HCT116 (cell line): ENCODE results near the gene TANGO6. TPM values are rescaled to one million over a fixed set of nuclear protein-coding genes. Genes with fewer than 3 reads are reported as not detected.
A peak's percentile ranks its signal among the peaks of the same experiment; 100 is the strongest.

Experiments
- ATAC-seq: fragments of 200-7000 bp; cut with Tn5 transposase; 2 replicates; pipeline ENCODE4 v1.9.1; 2020; ENCODE audit warnings: mild to moderate bottlenecking, moderate library complexity
- Bru-seq: library from RNA; stranded (reverse); fragments of 400-500 nt; gene quantifications from one replicate; lab custom pipeline; 2021; lab: Mats Ljungman, UMichigan
- BruChase-seq, 2 experiments: library from RNA; stranded (reverse); fragments of 400-500 nt; gene quantifications; one replicate each; lab custom pipeline; 2021; lab: Mats Ljungman, UMichigan
- BruUV-seq: library from RNA; stranded (reverse); fragments of 400-500 nt; replicated peaks from 2 replicates; lab custom pipeline; 2021; lab: Mats Ljungman, UMichigan
- CTCF ChIA-PET: fragments of 300-600 bp; sonication (Branson Sonifier 250); formaldehyde crosslinking; loops from one replicate; lab custom pipeline; 2021; ENCODE audit warnings: antibody characterized with exemption; lab: Charles Lee
- POLR2A ChIA-PET: fragments of 300-600, 350-600 bp; sonication (Branson Sonifier 250); formaldehyde crosslinking; loops from one replicate; lab custom pipeline; 2021; ENCODE audit warnings: antibody characterized with exemption; lab: Charles Lee
- RAD21 ChIA-PET, 2 experiments: fragments of 300-600 bp; sonication (Branson Sonifier 250); formaldehyde crosslinking; loops; one replicate each; lab custom pipeline; 2023; ENCODE audit warnings: low total read pairs in 2 of 2; ENCODE audit not compliant: uncharacterized antibody in 2 of 2, unreplicated experiment in 2 of 2, low non-redundant PET in 1 of 2; lab: Charles Lee
- DNase-seq: peaks from one replicate; pipeline ENCODE4 v3.0.0-alpha.2; 2010; ENCODE audit warnings: low read depth, low spot score
- H2AFZ ChIP-seq: fragments of 200-600 bp; shearing (Covaris generic), sonication (generic); 2 replicates; pipeline ENCODE4 v1.6.1; 2017; ENCODE audit warnings: low read depth, mixed run types, mixed read lengths, antibody characterized with exemption, low read length; ENCODE audit not compliant: poor library complexity, severe bottlenecking
- H3K27ac ChIP-seq: 2 replicates; pipeline ENCODE4 v1.5.1; 2012; ENCODE audit warnings: low read depth, low read length
- H3K27me3 ChIP-seq: fragments of 200-600 bp; sonication (generic); 2 replicates; pipeline ENCODE4 v1.6.1; 2016; ENCODE audit warnings: mixed run types, low read length, mixed read lengths; ENCODE audit not compliant: insufficient read depth
- H3K36me3 ChIP-seq, 2 experiments: fragments of 200-500 bp in 1 of 2; fragments of 200-600 bp in 1 of 2; sonication (Bioruptor generic) in 1 of 2; sonication (generic) in 1 of 2; 2 replicates each; pipeline versions ENCODE4 v1.5.1 to v1.6.1; 2014 to 2016; ENCODE audit warnings: low read length in 2 of 2, inconsistent platforms in 1 of 2, mixed read lengths in 1 of 2, mixed run types in 1 of 2; ENCODE audit not compliant: insufficient read depth in 2 of 2, control insufficient read depth in 1 of 2
- H3K4me1 ChIP-seq, 2 experiments: fragments of 200-600 bp in 1 of 2; sonication (generic) in 1 of 2; 2 replicates each; pipeline versions ENCODE4 v1.5.1 to v1.6.1; 2012 to 2017; ENCODE audit warnings: low read length in 2 of 2, inconsistent platforms in 1 of 2, mild to moderate bottlenecking in 1 of 2, mixed read lengths in 1 of 2, mixed run types in 1 of 2, moderate library complexity in 1 of 2; ENCODE audit not compliant: insufficient read depth in 2 of 2, control insufficient read depth in 1 of 2
- H3K4me2 ChIP-seq: fragments of 200-600 bp; sonication (generic); 2 replicates; pipeline ENCODE4 v1.6.1; 2017; ENCODE audit warnings: mixed run types, low read length, mixed read lengths
- H3K4me3 ChIP-seq, 2 experiments: fragments of 200-600 bp in 1 of 2; sonication (generic) in 1 of 2; replicated peaks in 1 of 2; 2 replicates each; pipeline ENCODE4 v1.5.1; 2011 to 2016; ENCODE audit warnings: low read length in 2 of 2, control low read depth in 1 of 2, low read depth in 1 of 2, mild to moderate bottlenecking in 1 of 2, mixed read lengths in 1 of 2, mixed run types in 1 of 2
- H3K79me2 ChIP-seq: fragments of 200-600 bp; sonication (generic); 2 replicates; pipeline ENCODE4 v1.6.1; 2017; ENCODE audit warnings: mild to moderate bottlenecking, mixed run types, low read length, moderate library complexity, mixed read lengths; ENCODE audit not compliant: insufficient read depth
- H3K9ac ChIP-seq: fragments of 200-600 bp; sonication (generic); 2 replicates; pipeline ENCODE4 v1.6.1; 2016; ENCODE audit warnings: low read length, mixed read lengths
- H3K9me2 ChIP-seq: fragments of 200-600 bp; sonication (generic), shearing (Covaris generic); 2 replicates; pipeline ENCODE4 v1.6.1; 2017; ENCODE audit warnings: mixed run types, mild to moderate bottlenecking, moderate library complexity; ENCODE audit not compliant: insufficient read depth
- H3K9me3 ChIP-seq, 2 experiments: fragments of 200-500 bp in 1 of 2; fragments of 200-600 bp in 1 of 2; sonication (Bioruptor generic) in 1 of 2; sonication (generic) in 1 of 2; 2 replicates each; pipeline ENCODE4 v1.6.1; 2014 to 2017; ENCODE audit warnings: low read length in 2 of 2, mixed read lengths in 2 of 2, inconsistent platforms in 1 of 2, low read depth in 1 of 2, mild to moderate bottlenecking in 1 of 2, mixed run types in 1 of 2, moderate library complexity in 1 of 2; ENCODE audit not compliant: control insufficient read depth in 1 of 2, insufficient read depth in 1 of 2
- H4K20me1 ChIP-seq: fragments of 200-600 bp; sonication (generic), shearing (Covaris generic); 2 replicates; pipeline ENCODE4 v1.6.1; 2017; ENCODE audit warnings: mixed run types, mild to moderate bottlenecking, moderate library complexity; ENCODE audit not compliant: insufficient read depth
- CBX3 ChIP-seq: IDR thresholded peaks from 2 replicates; pipeline ENCODE4 v1.6.1; 2012; ENCODE audit warnings: low read depth
- CEBPB ChIP-seq: IDR thresholded peaks from 2 replicates; pipeline ENCODE4 v1.6.1; 2012; ENCODE audit warnings: low read depth
- EGR1 ChIP-seq: IDR thresholded peaks from 2 replicates; pipeline ENCODE4 v1.6.1; 2012; ENCODE audit warnings: low read depth
- ELF1 ChIP-seq: IDR thresholded peaks from 2 replicates; pipeline ENCODE4 v1.6.1; 2012; ENCODE audit warnings: low read depth, borderline replicate concordance
- EZH2 ChIP-seq: fragments of 200-600 bp; sonication (generic); IDR thresholded peaks from 2 replicates; pipeline ENCODE4 v1.6.1; 2017; ENCODE audit warnings: antibody characterized with exemption, mixed run types
- EZH2phosphoT487 ChIP-seq: fragments of 200-600 bp; IDR thresholded peaks from 2 replicates; pipeline ENCODE4 v1.6.1; 2018; ENCODE audit warnings: antibody characterized with exemption, borderline replicate concordance
- FOSL1 ChIP-seq: IDR thresholded peaks from 2 replicates; pipeline ENCODE4 v1.6.1; 2012; ENCODE audit warnings: low read depth
- JUND ChIP-seq: IDR thresholded peaks from 2 replicates; pipeline ENCODE4 v1.6.1; 2012
- MAX ChIP-seq: IDR thresholded peaks from 2 replicates; pipeline ENCODE4 v1.6.1; 2012
- POLR2A ChIP-seq: IDR thresholded peaks from 2 replicates; pipeline ENCODE4 v1.7.0; 2011; ENCODE audit warnings: borderline replicate concordance; ENCODE audit not compliant: insufficient read depth, insufficient read length; ENCODE audit errors: extremely low read depth
- POLR2AphosphoS5 ChIP-seq: IDR thresholded peaks from 2 replicates; pipeline ENCODE4 v1.6.1; 2011; ENCODE audit warnings: mild to moderate bottlenecking, low read depth, low read length, moderate library complexity
- RAD21 ChIP-seq: IDR thresholded peaks from 2 replicates; pipeline ENCODE4 v1.6.1; 2012; ENCODE audit warnings: low read depth, mild to moderate bottlenecking
- SIN3A ChIP-seq: IDR thresholded peaks from 2 replicates; pipeline ENCODE4 v1.6.1; 2012; ENCODE audit warnings: low read depth
- SP1 ChIP-seq: IDR thresholded peaks from 2 replicates; pipeline ENCODE4 v1.6.1; 2012; ENCODE audit warnings: low read depth
- SRF ChIP-seq: IDR thresholded peaks from 2 replicates; pipeline ENCODE4 v1.6.1; 2012; ENCODE audit warnings: low read depth
- TCF7L2 ChIP-seq: IDR thresholded peaks from 2 replicates; pipeline ENCODE4 v1.7.0; 2011; ENCODE audit warnings: borderline replicate concordance, inconsistent platforms; ENCODE audit not compliant: insufficient read depth, insufficient read length; ENCODE audit errors: extremely low read depth
- YY1 ChIP-seq: IDR thresholded peaks from 2 replicates; pipeline ENCODE4 v1.6.1; 2011; ENCODE audit warnings: low read length, low read depth, moderate library complexity, mild to moderate bottlenecking; ENCODE audit not compliant: insufficient replicate concordance; ENCODE audit errors: extremely low read depth
- ZFX ChIP-seq: fragments of 450-650 bp; IDR thresholded peaks from 2 replicates; pipeline ENCODE4 v1.6.1; 2017
- ZNF274 ChIP-seq: fragments of 200-500 bp; sonication (Bioruptor generic); IDR thresholded peaks from 2 replicates; pipeline ENCODE4 v1.6.1; 2014; ENCODE audit warnings: mild to moderate bottlenecking, low read depth, low read length, inconsistent platforms
- intact Hi-C: fragments of 100-400 bp; cut with micrococcal nuclease; formaldehyde crosslinking; loops from 2 replicates; pipeline ENCODE4 v1.10.0; 2022
- long read RNA-seq: library from polyadenylated mRNA; unstranded; transcript quantifications from one replicate; pipeline ENCODE4 v2.0.0, GENCODE V29; 2021; ENCODE audit not compliant: unreplicated experiment
- polyA plus RNA-seq: library from polyadenylated mRNA; unstranded; fragments of >200 nt; gene quantifications from 2 replicates; pipeline ENCODE4 v1.2.1, GENCODE V29; 2012; ENCODE audit warnings: missing spikeins
- total RNA-seq: library from RNA; stranded (reverse); gene quantifications from one replicate; pipeline ENCODE4 v1.2.1, GENCODE V29; 2021; ENCODE audit not compliant: unreplicated experiment
- TF ChIP-seq, protein P1 (sequence below), 3 experiments: fragments of 200-600 bp in 1 of 3; sonication (generic) in 1 of 3; IDR thresholded peaks in 2 of 3; conservative IDR thresholded peaks in 1 of 3; 2 replicates each; pipeline ENCODE4 v1.5.1; 2012 to 2017; ENCODE audit warnings: low read depth in 2 of 3, low read length in 2 of 3, antibody characterized with exemption in 1 of 3, borderline replicate concordance in 1 of 3, control low read depth in 1 of 3, mild to moderate bottlenecking in 1 of 3, mixed read lengths in 1 of 3, mixed run types in 1 of 3, moderate library complexity in 1 of 3; ENCODE audit not compliant: insufficient read depth in 1 of 3
- TF ChIP-seq, protein P2 (sequence below): IDR thresholded peaks from 2 replicates; pipeline ENCODE4 v1.6.1; 2011; ENCODE audit warnings: mild to moderate bottlenecking, low read length, moderate library complexity; ENCODE audit not compliant: insufficient replicate concordance; ENCODE audit errors: extremely low read depth
- TF ChIP-seq, protein P3 (sequence below): IDR thresholded peaks from 2 replicates; pipeline ENCODE4 v1.6.1; 2012

The TANGO6 gene
- total RNA-seq (16.4 TPM), Bru-seq, nascent RNA (percentile 63 among the genes with signal in this experiment), BruChase-seq, experiment 1, labeled RNA remaining after a 6-hour chase (percentile 51 among the genes with signal in this experiment), BruChase-seq, experiment 2, labeled RNA remaining after a 2-hour chase (percentile 51 among the genes with signal in this experiment)
- 8.7 and 11.9 TPM in 2 replicates for polyA plus RNA-seq
- long read RNA-seq, full-length matches to known transcripts, result 10 of 30 reads
- long read RNA-seq, partial matches to known transcripts, result 11 of 30 reads
- long read RNA-seq, other reads (novel, unspliced or antisense), result 9 of 30 reads

GRCh38 chr16:68843482-68844210, at the start of gene TANGO6:
TSS of gene TANGO6 (plus strand) at chr16:68843531. CDS start at chr16:68843618, 87 bp downstream.
- CTCF ChIA-PET, result interaction anchor here (1.0 to 1.8 kb wide), 2 partner anchors 253 to 315 kb away, joined by 5 to 8 read pairs; no protein-coding TSS in a partner anchor
- intact Hi-C loops, result loop anchor here (5.0 kb wide), 1 partner anchor 316 kb away; no protein-coding TSS in a partner anchor
- no peak for TF ChIP-seq SRF
- TF ChIP-seq ELF1, result peak; percentile 62
- peak; percentile 99 for TF ChIP-seq YY1
- peak; percentile 90 for TF ChIP-seq POLR2AphosphoS5
- TF ChIP-seq JUND, result no peak
- TF ChIP-seq EZH2, result no peak
- peak; percentile 55 for TF ChIP-seq SP1
- TF ChIP-seq, protein P1, sequence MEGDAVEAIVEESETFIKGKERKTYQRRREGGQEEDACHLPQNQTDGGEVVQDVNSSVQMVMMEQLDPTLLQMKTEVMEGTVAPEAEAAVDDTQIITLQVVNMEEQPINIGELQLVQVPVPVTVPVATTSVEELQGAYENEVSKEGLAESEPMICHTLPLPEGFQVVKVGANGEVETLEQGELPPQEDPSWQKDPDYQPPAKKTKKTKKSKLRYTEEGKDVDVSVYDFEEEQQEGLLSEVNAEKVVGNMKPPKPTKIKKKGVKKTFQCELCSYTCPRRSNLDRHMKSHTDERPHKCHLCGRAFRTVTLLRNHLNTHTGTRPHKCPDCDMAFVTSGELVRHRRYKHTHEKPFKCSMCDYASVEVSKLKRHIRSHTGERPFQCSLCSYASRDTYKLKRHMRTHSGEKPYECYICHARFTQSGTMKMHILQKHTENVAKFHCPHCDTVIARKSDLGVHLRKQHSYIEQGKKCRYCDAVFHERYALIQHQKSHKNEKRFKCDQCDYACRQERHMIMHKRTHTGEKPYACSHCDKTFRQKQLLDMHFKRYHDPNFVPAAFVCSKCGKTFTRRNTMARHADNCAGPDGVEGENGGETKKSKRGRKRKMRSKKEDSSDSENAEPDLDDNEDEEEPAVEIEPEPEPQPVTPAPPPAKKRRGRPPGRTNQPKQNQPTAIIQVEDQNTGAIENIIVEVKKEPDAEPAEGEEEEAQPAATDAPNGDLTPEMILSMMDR (IDR thresholded peaks at IDR 0.05 in 2 of 3, conservative IDR thresholded peaks at IDR 0.05 in 1 of 3; ENCODE audit: borderline replicate concordance in 1 of 3, insufficient read depth in 1 of 3, low read depth in 2 of 3, low read length in 2 of 3), result peak; percentile 18 to 39 (median 35); a peak in 4 of 6 replicates
- TF ChIP-seq RAD21, result peak; percentile 38; the same call in 1 of the 2 replicates
- TF ChIP-seq, protein P2, sequence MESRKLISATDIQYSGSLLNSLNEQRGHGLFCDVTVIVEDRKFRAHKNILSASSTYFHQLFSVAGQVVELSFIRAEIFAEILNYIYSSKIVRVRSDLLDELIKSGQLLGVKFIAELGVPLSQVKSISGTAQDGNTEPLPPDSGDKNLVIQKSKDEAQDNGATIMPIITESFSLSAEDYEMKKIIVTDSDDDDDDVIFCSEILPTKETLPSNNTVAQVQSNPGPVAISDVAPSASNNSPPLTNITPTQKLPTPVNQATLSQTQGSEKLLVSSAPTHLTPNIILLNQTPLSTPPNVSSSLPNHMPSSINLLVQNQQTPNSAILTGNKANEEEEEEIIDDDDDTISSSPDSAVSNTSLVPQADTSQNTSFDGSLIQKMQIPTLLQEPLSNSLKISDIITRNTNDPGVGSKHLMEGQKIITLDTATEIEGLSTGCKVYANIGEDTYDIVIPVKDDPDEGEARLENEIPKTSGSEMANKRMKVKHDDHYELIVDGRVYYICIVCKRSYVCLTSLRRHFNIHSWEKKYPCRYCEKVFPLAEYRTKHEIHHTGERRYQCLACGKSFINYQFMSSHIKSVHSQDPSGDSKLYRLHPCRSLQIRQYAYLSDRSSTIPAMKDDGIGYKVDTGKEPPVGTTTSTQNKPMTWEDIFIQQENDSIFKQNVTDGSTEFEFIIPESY, result no peak
- TF ChIP-seq CBX3, result no peak
- no peak for TF ChIP-seq EZH2phosphoT487
- TF ChIP-seq ZFX, result peak; percentile 95
- TF ChIP-seq TCF7L2, result no peak
- TF ChIP-seq ZNF274, result no peak
- peak; percentile 78 for TF ChIP-seq MAX
- no peak for TF ChIP-seq FOSL1
- TF ChIP-seq POLR2A, result peak; percentile 94
- 0 out of 2 replicates have a peak, but pooled peaks have one; percentile 28 for TF ChIP-seq SIN3A
- TF ChIP-seq EGR1, result peak; percentile 65; the same call in 1 of the 2 replicates
- TF ChIP-seq CEBPB, result no peak
- TF ChIP-seq, protein P3, sequence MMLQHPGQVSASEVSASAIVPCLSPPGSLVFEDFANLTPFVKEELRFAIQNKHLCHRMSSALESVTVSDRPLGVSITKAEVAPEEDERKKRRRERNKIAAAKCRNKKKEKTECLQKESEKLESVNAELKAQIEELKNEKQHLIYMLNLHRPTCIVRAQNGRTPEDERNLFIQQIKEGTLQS, result no peak

More at GRCh38 chr16:68843482-68844210, at the start of gene TANGO6:
- BruUV-seq, result TSS peak; percentile 67
- ATAC-seq (peak; percentile 87), DNase-seq (peak; percentile 47)
- ChIA-PET POLR2A (interaction anchor here (1.0 kb wide), 1 partner anchor 232 kb away, joined by 4 read pairs; no protein-coding TSS in a partner anchor), RAD21 (interaction anchor here in 1 of 2 experiments (0.7 kb wide), 1 partner anchor 282 kb away, joined by 3 read pairs; no protein-coding TSS in a partner anchor)
- Histone ChIP-seq H3K4me1 (peaks cover 2 to 12% of the 10 kb centered on the region in 2 experiments; a peak in 3 of 4 replicates), H3K4me2 (peak within 1 kb of the TSS; percentile 89), H3K9me3 (no peaks in the 10 kb centered on the region), H2AFZ (peak within 1 kb of the TSS; percentile 92), H3K4me3 (peak within 1 kb of the TSS; percentile 88 to 97), H3K9me2 (no peaks in the 10 kb centered on the region), H3K79me2 (peaks cover 26% of the 10 kb centered on the region), H3K27ac (peak within 1 kb of the TSS; percentile 67), H3K27me3 (no peaks in the 10 kb centered on the region), H4K20me1 (no peaks in the 10 kb centered on the region), H3K36me3 (no peaks in the 10 kb centered on the region), H3K9ac (peak within 1 kb of the TSS; percentile 94)
